Measurements from ENCODE around the gene RPS8. TPM values are rescaled to one million over a fixed set of nuclear protein-coding genes. Genes with fewer than 3 reads are reported as not detected.
"Not testable (repeated sequence)": the region's sequence is repeated elsewhere in the genome, so short reads cannot be mapped to it uniquely, and the experiment has no call there.

The RPS8 gene
- total RNA-seq, 2 experiments from 2014 or later: 3,218 to 3,314 TPM

DNA sequence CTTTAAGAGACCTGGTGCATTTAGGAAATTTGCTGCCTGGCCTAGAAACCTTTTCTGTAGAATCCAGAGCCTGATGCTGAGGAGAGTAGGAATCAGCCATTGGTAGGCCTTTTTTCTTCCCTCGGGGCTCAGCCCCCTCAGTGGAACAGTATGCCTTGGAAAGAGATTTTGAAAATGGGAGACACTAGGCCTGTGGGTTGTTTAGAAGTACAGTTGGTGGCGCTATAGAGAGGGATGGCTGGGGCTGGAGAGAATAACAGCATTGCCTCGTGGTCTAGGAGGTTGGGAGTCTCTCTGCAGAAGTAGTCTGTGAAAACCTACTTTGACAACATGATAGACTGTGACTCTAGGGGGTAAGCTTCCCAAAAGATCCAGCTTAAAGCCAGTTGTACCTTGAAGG lies 27.5 kb upstream of the RPS8 start:
- peaks cover 47% of the 10 kb centered on the region for H3K36me3 Mint-ChIP-seq (ENCODE audit: low read depth)
- ChIA-PET CTCF (interaction anchor here (1.0 to 2.1 kb wide), 6 partner anchors 10 to 263 kb away, joined by 3 to 11 read pairs (median 6); partner anchors contain the start of genes HECTD3, PLK3 and RNU5D-1), POLR2A (interaction anchor here (0.8 to 10.3 kb wide), 5 partner anchors 13 to 34 kb away, joined by 3 to 137 read pairs (median 4); partner anchors contain the start of genes RNU5D-1 and RPS8)
- H3K9me3 Mint-ChIP-seq: no peaks in the 10 kb centered on the region
- no peak for DNase-seq
- no peaks in the 10 kb centered on the region for H3K27me3 Mint-ChIP-seq
- TF ChIP-seq, protein P1, sequence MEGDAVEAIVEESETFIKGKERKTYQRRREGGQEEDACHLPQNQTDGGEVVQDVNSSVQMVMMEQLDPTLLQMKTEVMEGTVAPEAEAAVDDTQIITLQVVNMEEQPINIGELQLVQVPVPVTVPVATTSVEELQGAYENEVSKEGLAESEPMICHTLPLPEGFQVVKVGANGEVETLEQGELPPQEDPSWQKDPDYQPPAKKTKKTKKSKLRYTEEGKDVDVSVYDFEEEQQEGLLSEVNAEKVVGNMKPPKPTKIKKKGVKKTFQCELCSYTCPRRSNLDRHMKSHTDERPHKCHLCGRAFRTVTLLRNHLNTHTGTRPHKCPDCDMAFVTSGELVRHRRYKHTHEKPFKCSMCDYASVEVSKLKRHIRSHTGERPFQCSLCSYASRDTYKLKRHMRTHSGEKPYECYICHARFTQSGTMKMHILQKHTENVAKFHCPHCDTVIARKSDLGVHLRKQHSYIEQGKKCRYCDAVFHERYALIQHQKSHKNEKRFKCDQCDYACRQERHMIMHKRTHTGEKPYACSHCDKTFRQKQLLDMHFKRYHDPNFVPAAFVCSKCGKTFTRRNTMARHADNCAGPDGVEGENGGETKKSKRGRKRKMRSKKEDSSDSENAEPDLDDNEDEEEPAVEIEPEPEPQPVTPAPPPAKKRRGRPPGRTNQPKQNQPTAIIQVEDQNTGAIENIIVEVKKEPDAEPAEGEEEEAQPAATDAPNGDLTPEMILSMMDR (IDR thresholded peaks at IDR 0.05): no peak
- H3K4me3 Mint-ChIP-seq: no peak overlapping the region
- H3K4me1 Mint-ChIP-seq (ENCODE audit: low read depth): peaks cover 12% of the 10 kb centered on the region
- intact Hi-C loops (cut with micrococcal nuclease): no loop called here
- no peak for ATAC-seq
- H3K27ac Mint-ChIP-seq: no peak overlapping the region

DNA sequence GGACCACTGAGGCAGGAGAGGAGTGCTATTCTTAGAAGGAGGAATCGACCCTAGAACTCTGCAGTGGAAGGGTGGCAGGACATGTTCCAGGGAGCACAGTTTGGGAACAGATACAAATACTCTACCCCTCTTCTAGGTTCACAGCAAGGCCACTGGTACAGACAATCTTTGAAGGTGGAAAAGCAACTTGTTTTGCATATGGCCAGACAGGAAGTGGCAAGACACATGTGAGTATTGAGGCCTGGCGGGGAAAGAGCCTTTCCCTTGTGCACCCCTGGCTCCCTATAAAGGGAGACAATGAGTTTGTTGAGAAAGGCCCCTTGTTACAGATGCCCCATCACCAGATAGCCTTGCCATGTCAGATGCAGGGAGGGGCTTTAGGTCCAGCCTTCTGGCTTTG lies 17.9 kb upstream of the RPS8 start:
- no peaks in the 10 kb centered on the region for H3K27me3 Mint-ChIP-seq
- CTCF ChIA-PET: interaction anchor here (1.7 kb wide), 1 partner anchor 10 kb away, joined by 5 read pairs; no protein-coding TSS in a partner anchor
- TF ChIP-seq, protein P1 (IDR thresholded peaks at IDR 0.05): no peak
- intact Hi-C loops (cut with micrococcal nuclease): no loop called here
- peaks cover 14% of the 10 kb centered on the region for H3K4me1 Mint-ChIP-seq (ENCODE audit: low read depth)
- no peaks in the 10 kb centered on the region for H3K9me3 Mint-ChIP-seq
- H3K27ac Mint-ChIP-seq: no peak overlapping the region
- POLR2A ChIA-PET: interaction anchor here (0.9 to 4.3 kb wide), 3 partner anchors 11 to 26 kb away, joined by 3 to 36 read pairs (median 4); partner anchors contain the start of gene RPS8
- H3K4me3 Mint-ChIP-seq: no peak overlapping the region
- ATAC-seq (no peak), DNase-seq (no peak)
- H3K36me3 Mint-ChIP-seq (ENCODE audit: low read depth): peaks cover 67% of the 10 kb centered on the region

DNA sequence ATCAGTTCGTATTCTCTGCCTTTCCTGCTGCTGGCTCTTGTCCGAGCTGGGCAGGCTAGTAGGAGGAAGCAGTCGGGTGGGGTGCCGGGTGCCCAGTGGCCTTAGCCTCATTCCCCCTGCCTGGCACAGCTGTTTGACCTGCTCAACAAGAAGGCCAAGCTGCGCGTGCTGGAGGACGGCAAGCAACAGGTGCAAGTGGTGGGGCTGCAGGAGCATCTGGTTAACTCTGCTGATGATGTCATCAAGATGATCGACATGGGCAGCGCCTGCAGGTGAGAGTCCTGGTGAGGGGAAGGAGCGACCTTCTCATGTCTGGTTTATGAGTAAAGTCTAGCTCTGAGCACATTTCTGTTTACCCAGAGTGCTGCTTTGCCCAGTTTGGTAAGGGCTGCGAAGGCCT lies 16.3 kb upstream of the RPS8 start:
- Mint-ChIP-seq H3K4me1 (ENCODE audit: low read depth) (peaks cover 5% of the 10 kb centered on the region), H3K4me3 (no peak overlapping the region), H3K9me3 (no peaks in the 10 kb centered on the region), H3K36me3 (ENCODE audit: low read depth) (peaks cover 68% of the 10 kb centered on the region), H3K27ac (no peak overlapping the region), H3K27me3 (no peaks in the 10 kb centered on the region)
- DNase-seq (no peak), ATAC-seq (no peak)
- intact Hi-C loops (cut with micrococcal nuclease): no loop called here
- POLR2A ChIA-PET: interaction anchor here (0.6 to 5.0 kb wide), 10 partner anchors 9 to 55 kb away, joined by 3 to 36 read pairs (median 3); partner anchors contain the start of genes RNU5D-1 and RPS8
- TF ChIP-seq, protein P1 (IDR thresholded peaks at IDR 0.05): no peak
- CTCF ChIA-PET: interaction anchor here (1.1 to 2.0 kb wide), 4 partner anchors 9 to 30 kb away, joined by 3 to 6 read pairs (median 5); no protein-coding TSS in a partner anchor

DNA sequence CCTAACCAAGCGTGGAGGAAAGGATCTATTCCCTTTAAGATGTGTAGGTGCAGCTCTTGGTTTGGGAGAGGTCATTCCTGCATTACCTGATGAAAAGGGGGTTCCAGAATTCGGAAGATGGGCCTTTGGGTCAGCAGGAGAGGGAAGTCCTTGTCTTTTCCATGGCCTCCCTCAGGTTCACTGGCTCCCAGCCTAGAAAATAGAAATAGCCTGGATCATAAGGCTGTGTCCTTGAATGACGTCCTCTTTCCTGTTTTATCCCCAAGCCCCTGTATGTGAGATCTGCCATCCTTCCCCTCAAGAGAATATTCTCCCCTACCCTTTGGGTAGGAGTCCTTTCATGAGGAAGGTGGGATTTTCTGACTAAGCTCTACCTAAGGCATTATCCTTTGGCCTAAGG lies 14.5 kb upstream of the RPS8 start:
- ChIA-PET POLR2A (interaction anchor here (0.7 to 5.0 kb wide), 9 partner anchors 10 to 60 kb away, joined by 3 to 36 read pairs (median 4); partner anchors contain the start of genes RNU5D-1 and RPS8), CTCF (interaction anchor here (2.0 kb wide), 1 partner anchor 10 kb away, joined by 5 read pairs; no protein-coding TSS in a partner anchor)
- H3K4me1 Mint-ChIP-seq (ENCODE audit: low read depth): peaks cover 4% of the 10 kb centered on the region
- H3K9me3 Mint-ChIP-seq: no peaks in the 10 kb centered on the region
- intact Hi-C loops (cut with micrococcal nuclease): no loop called here
- DNase-seq (no peak), ATAC-seq (no peak)
- H3K36me3 Mint-ChIP-seq (ENCODE audit: low read depth): peaks cover 63% of the 10 kb centered on the region
- TF ChIP-seq, protein P1 (IDR thresholded peaks at IDR 0.05): no peak
- no peak overlapping the region for H3K4me3 Mint-ChIP-seq
- no peaks in the 10 kb centered on the region for H3K27me3 Mint-ChIP-seq
- H3K27ac Mint-ChIP-seq: no peak overlapping the region

DNA sequence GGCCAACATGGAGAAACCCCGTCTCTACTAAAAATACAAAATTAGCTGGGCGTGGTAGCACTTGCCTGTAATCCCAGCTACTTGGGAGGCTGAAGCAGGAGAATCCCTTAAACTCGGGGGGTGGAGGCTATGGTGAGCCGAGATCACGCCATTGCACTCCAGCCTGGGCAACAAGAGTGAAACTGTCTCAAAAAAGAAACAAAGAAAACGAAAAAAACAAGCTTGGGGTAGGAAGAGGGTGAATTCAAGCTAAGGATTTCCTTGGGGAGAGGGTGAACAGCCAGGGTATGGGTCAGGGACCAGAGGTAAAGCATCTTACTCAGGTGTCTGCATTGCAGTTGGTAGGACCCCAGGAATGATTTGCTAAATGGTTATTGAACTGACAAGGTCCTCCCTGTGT lies 8.9 kb upstream of the RPS8 start:
- H3K4me3 Mint-ChIP-seq; intact Hi-C loops (cut with micrococcal nuclease); H3K27me3 Mint-ChIP-seq; H3K9me3 Mint-ChIP-seq; ATAC-seq; DNase-seq; H3K27ac Mint-ChIP-seq; H3K4me1 Mint-ChIP-seq (ENCODE audit: low read depth): not testable (repeated sequence)
- CTCF ChIA-PET: interaction anchor here (1.4 to 3.1 kb wide), 3 partner anchors 9 to 36 kb away, joined by 5 to 10 read pairs (median 5); partner anchors contain the start of genes RNU5D-1 and RPS8
- peaks cover 42% of the 10 kb centered on the region for H3K36me3 Mint-ChIP-seq (ENCODE audit: low read depth)
- POLR2A ChIA-PET: interaction anchor here (0.6 to 3.9 kb wide), 13 partner anchors 8 to 1296 kb away, joined by 3 to 39 read pairs (median 6); partner anchors contain the start of genes KIF2C and RPS8
